GM19193 (cell line): Measurements from ENCODE around the gene ZNF3.

Source experiments
- POLR2A ChIP-seq: IDR thresholded peaks from 4 replicates; pipeline ENCODE4 v1.6.1; 2011; ENCODE audit not compliant: insufficient read depth, insufficient read length; ENCODE audit errors: extremely low read depth

ZNF3 gene

DNA sequence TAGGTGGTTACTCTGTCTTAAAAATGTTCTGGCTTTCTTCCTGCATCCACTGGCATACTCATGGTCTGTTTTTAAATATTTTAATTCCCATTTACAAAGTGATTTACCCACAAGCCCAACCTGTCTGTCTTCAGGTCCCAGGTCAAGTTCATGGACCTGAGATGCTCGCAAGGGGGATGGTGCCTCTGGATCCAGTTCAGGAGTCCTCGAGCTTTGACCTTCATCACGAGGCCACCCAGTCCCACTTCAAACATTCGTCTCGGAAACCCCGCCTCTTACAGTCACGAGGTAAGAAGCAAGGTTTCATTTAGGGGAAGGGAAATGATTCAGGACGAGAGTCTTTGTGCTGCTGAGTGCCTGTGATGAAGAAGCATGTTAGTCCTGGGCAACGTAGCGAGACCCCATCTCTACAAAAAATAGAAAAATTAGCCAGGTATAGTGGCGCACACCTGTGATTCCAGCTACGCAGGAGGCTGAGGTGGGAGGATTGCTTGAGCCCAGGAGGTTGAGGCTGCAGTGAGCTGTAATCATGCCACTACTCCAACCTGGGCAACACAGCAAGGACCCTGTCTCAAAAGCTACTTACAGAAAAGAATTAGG, 57.4 kb downstream of the ZNF3 start:
- no peak for TF ChIP-seq POLR2A

DNA sequence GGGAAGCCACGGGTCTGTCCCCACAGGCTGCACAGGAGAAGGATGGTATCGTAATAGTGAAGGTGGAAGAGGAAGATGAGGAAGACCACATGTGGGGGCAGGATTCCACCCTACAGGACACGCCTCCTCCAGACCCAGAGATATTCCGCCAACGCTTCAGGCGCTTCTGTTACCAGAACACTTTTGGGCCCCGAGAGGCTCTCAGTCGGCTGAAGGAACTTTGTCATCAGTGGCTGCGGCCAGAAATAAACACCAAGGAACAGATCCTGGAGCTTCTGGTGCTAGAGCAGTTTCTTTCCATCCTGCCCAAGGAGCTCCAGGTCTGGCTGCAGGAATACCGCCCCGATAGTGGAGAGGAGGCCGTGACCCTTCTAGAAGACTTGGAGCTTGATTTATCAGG, 58.0 kb downstream of the ZNF3 start:
- no peak for TF ChIP-seq POLR2A

DNA sequence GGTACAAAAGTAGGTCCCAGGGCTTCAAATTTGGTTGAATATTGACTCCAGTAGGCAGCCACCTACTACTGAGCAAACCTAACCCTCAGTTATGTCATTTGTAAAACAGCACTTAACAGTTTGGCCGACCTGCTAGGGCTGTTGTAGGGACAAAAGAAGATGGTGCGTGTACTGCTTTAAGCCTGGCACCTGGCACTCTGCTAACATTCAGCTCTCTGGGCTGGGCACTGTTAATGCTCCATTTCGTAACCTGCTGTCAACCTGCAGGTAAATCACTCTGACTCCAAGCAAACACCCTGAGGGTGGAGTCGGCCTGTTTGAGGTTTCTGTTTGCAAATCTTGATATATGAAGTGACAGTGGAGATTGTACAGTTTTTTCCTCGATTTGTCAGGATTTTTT, 58.9 kb downstream of the ZNF3 start:
- no peak for TF ChIP-seq POLR2A

DNA sequence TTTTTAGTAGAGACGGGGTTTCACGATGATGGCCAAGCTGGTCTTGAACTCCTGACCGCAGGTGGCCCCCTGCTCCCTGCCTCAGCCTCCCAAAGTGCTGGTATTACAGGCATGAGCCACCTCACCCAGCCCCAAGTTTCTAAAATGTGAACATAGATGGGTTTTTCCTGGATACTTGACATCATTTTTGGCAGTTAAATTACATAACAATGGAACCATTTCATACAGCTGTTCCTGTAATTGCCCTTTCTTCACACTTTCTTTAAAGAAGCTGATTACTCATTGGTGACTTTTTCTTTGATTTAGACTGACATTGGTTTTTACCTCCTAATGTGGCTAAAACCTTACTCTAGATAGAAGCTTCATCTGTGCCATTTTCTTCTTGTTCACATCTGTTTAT, 60.2 kb downstream of the ZNF3 start:
- no peak for TF ChIP-seq POLR2A
